Measurements from ENCODE around the gene TMEM164.

DNA sequence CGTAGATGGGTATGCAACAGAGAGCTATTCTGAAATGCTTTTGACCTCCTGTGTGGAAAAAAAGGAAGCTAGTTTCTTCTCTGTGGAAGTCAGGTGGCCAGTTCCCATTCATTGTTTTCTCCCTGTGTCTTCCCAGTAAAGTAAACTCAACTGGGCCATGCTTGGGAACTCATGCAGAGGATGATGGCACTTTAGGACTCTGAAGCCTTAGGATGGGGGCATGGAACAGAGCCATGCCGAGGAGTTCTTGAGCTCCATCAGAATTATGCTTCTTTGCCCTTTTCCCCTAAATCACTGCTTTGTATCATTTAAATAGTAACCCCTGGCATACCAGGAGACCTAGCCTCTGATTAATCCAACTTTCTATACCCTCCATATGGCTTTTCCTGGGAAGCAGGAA is 3.2 kb downstream of the TMEM164 start:
- TF ChIP-seq, protein P1, sequence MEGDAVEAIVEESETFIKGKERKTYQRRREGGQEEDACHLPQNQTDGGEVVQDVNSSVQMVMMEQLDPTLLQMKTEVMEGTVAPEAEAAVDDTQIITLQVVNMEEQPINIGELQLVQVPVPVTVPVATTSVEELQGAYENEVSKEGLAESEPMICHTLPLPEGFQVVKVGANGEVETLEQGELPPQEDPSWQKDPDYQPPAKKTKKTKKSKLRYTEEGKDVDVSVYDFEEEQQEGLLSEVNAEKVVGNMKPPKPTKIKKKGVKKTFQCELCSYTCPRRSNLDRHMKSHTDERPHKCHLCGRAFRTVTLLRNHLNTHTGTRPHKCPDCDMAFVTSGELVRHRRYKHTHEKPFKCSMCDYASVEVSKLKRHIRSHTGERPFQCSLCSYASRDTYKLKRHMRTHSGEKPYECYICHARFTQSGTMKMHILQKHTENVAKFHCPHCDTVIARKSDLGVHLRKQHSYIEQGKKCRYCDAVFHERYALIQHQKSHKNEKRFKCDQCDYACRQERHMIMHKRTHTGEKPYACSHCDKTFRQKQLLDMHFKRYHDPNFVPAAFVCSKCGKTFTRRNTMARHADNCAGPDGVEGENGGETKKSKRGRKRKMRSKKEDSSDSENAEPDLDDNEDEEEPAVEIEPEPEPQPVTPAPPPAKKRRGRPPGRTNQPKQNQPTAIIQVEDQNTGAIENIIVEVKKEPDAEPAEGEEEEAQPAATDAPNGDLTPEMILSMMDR (conservative IDR thresholded peaks at IDR 0.05 in 1 of 2, IDR thresholded peaks at IDR 0.05 in 1 of 2; ENCODE audit: low read depth in 1 of 2, low read length in 2 of 2), result no peak
- TF ChIP-seq EZH2 (IDR thresholded peaks at IDR 0.05; ENCODE audit: low read length, missing control alignments), result no peak
